Measurements from ENCODE around the gene TMEM131L.
"Not testable (repeated sequence)": the region's sequence is repeated elsewhere in the genome, so short reads cannot be mapped to it uniquely, and the experiment has no call there.

The TMEM131L gene

DNA sequence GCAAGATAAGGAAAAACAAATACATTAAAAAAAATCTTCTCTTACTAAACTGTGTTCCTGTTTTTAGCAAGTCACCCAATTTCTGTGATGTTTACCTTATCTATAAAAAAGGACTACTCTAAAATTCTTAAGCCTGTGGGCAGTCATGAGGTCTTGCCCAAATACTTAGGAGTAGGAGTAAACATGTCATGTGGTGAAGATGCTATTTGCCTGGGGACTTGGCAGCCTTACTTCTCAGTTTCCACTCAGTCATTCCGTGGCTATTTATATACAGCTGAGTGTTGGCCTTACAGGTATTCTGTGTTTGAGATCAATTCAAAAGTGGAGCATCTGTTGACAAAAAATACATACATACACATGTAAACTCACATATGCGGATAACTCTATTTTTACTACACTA is 128.1 kb downstream of the TMEM131L start:
- H3K27me3 ChIP-seq (ENCODE audit: control insufficient read depth, insufficient read depth, low read length), result no peaks in the 10 kb centered on the region
- no peaks in the 10 kb centered on the region for H3K4me1 ChIP-seq (ENCODE audit: control insufficient read depth, insufficient read depth, low read length)
- peaks cover 11% of the 10 kb centered on the region for H3K36me3 ChIP-seq (ENCODE audit: insufficient read depth, low read length)
- no peak overlapping the region for H3K4me3 ChIP-seq (ENCODE audit: low read length)
- H3K4me2 ChIP-seq (ENCODE audit: low read length), result no peak overlapping the region
- H3K9ac ChIP-seq (ENCODE audit: low read depth, low read length), result no peak overlapping the region
- H3K9me3 ChIP-seq (replicated peaks; ENCODE audit: low read length), result no peaks in the 10 kb centered on the region

- Histone ChIP-seq H3K4me2 (ENCODE audit: low read length) (no peak overlapping the region), H3K9ac (ENCODE audit: low read depth, low read length) (no peak overlapping the region), H3K4me3 (ENCODE audit: low read length) (no peak overlapping the region), H3K36me3 (ENCODE audit: insufficient read depth, low read length) (peaks cover 14% of the 10 kb centered on the region), H3K9me3 (replicated peaks; ENCODE audit: low read length) (no peaks in the 10 kb centered on the region), H3K4me1 (ENCODE audit: control insufficient read depth, insufficient read depth, low read length) (no peaks in the 10 kb centered on the region), H3K27me3 (ENCODE audit: control insufficient read depth, insufficient read depth, low read length) (no peaks in the 10 kb centered on the region)
Measured at GRCh38 chr4:153595894-153596601, 129.9 kb downstream of the TMEM131L start.

DNA sequence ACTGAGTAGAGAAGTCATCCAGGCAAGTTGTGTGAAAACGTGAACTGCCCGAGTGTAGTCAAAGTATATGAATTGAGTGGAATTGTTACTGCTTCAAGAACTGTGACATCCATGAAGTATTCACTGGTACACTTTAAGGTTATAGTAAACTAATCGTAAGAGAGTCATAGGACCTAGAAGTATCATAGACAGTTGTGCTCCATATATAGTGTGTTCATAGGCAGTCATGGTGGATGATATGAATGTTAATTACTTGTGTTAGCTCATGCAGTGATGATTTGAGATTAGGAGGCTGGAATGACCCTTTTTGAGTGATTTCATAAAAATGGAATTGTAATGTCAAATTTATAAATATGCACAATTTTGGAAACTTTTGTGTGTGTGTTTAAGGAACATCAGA is 136.6 kb downstream of the TMEM131L start:
- Histone ChIP-seq H3K9ac (ENCODE audit: low read depth, low read length) (no peak overlapping the region), H3K9me3 (replicated peaks; ENCODE audit: low read length) (no peaks in the 10 kb centered on the region), H3K36me3 (ENCODE audit: insufficient read depth, low read length) (peaks cover 21% of the 10 kb centered on the region)

GRCh38 chr4:153603258-153603657 is 137.1 kb downstream of the TMEM131L start:
- H3K4me1 ChIP-seq (ENCODE audit: control insufficient read depth, insufficient read depth, low read length), result no peaks in the 10 kb centered on the region
- H3K4me3 ChIP-seq (ENCODE audit: low read length), result no peak overlapping the region
- no peaks in the 10 kb centered on the region for H3K9me3 ChIP-seq (replicated peaks; ENCODE audit: low read length)
- peaks cover 21% of the 10 kb centered on the region for H3K36me3 ChIP-seq (ENCODE audit: insufficient read depth, low read length)
- no peaks in the 10 kb centered on the region for H3K27me3 ChIP-seq (ENCODE audit: control insufficient read depth, insufficient read depth, low read length)
- no peak overlapping the region for H3K9ac ChIP-seq (ENCODE audit: low read depth, low read length)
- H3K4me2 ChIP-seq (ENCODE audit: low read length), result no peak overlapping the region

More for the DNA sequence above, 136.6 kb downstream of the TMEM131L start:
- Histone ChIP-seq H3K27me3 (ENCODE audit: control insufficient read depth, insufficient read depth, low read length) (no peaks in the 10 kb centered on the region), H3K4me1 (ENCODE audit: control insufficient read depth, insufficient read depth, low read length) (no peaks in the 10 kb centered on the region), H3K4me2 (ENCODE audit: low read length) (no peak overlapping the region), H3K4me3 (ENCODE audit: low read length) (no peak overlapping the region)

DNA sequence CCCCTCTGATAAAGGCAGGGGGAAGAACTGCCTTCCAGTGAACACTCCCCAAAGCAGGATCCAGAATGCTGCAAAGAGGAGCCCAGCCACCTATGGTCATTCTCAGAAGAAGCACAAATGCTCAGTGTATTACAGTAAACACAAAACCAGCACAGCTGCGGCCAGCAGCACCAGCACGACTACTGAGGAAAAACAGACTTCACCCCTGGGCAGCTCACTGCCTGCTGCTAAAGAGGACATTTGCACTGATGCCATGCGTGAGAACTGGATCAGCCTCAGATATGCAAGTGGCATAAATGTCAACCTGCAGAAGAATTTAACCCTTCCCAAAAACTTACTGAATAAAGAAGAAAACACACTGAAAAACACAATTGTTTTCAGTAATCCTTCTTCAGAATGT is 137.7 kb downstream of the TMEM131L start:
- H3K4me2 ChIP-seq (ENCODE audit: low read length), result no peak overlapping the region
- H3K9ac ChIP-seq (ENCODE audit: low read depth, low read length), result no peak overlapping the region
- no peaks in the 10 kb centered on the region for H3K4me1 ChIP-seq (ENCODE audit: control insufficient read depth, insufficient read depth, low read length)
- H3K4me3 ChIP-seq (ENCODE audit: low read length), result no peak overlapping the region
- H3K27me3 ChIP-seq (ENCODE audit: control insufficient read depth, insufficient read depth, low read length), result no peaks in the 10 kb centered on the region
- no peaks in the 10 kb centered on the region for H3K9me3 ChIP-seq (replicated peaks; ENCODE audit: low read length)
- peaks cover 20% of the 10 kb centered on the region for H3K36me3 ChIP-seq (ENCODE audit: insufficient read depth, low read length)

- H3K4me2 ChIP-seq (ENCODE audit: low read length); H3K9me3 ChIP-seq (replicated peaks; ENCODE audit: low read length); H3K4me1 ChIP-seq (ENCODE audit: control insufficient read depth, insufficient read depth, low read length); H3K9ac ChIP-seq (ENCODE audit: low read depth, low read length); H3K36me3 ChIP-seq (ENCODE audit: insufficient read depth, low read length); H3K27me3 ChIP-seq (ENCODE audit: control insufficient read depth, insufficient read depth, low read length); H3K4me3 ChIP-seq (ENCODE audit: low read length): not testable (repeated sequence)
Measured at GRCh38 chr4:153609070-153609469, 142.9 kb downstream of the TMEM131L start.

- no peaks in the 10 kb centered on the region for H3K9me3 ChIP-seq (replicated peaks; ENCODE audit: low read length)
- peaks cover 3% of the 10 kb centered on the region for H3K4me1 ChIP-seq (ENCODE audit: control insufficient read depth, insufficient read depth, low read length)
- H3K4me2 ChIP-seq (ENCODE audit: low read length), result no peak overlapping the region
- no peak overlapping the region for H3K9ac ChIP-seq (ENCODE audit: low read depth, low read length)
- H3K27me3 ChIP-seq (ENCODE audit: control insufficient read depth, insufficient read depth, low read length), result no peaks in the 10 kb centered on the region
- no peaks in the 10 kb centered on the region for H3K36me3 ChIP-seq (ENCODE audit: insufficient read depth, low read length)
- no peak overlapping the region for H3K4me3 ChIP-seq (ENCODE audit: low read length)
Measured at GRCh38 chr4:153610623-153611376, 144.6 kb downstream of the TMEM131L start.

DNA sequence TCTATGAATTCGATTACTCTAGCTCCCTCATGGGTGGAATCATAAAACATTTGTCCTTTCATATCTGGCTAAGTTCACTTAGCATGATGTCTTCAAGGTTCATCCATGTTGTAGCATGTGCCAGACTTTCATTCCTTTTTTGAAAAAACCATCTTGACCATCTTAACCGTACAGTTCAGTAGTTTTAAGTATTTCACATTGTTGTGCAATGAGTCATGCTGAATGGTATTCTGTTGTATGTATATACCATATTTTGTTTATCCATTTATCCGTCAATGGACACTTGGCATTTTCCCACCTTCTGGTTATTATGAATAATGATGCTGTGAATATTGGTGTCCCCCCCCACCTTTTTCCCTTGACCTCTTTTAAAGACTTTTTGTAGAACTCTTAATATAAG is 145.5 kb downstream of the TMEM131L start:
- Histone ChIP-seq H3K27me3 (ENCODE audit: control insufficient read depth, insufficient read depth, low read length) (no peaks in the 10 kb centered on the region), H3K36me3 (ENCODE audit: insufficient read depth, low read length) (no peaks in the 10 kb centered on the region)

GRCh38 chr4:153612878-153613277 is 146.7 kb downstream of the TMEM131L start:
- no peaks in the 10 kb centered on the region for H3K27me3 ChIP-seq (ENCODE audit: control insufficient read depth, insufficient read depth, low read length)
- H3K9ac ChIP-seq (ENCODE audit: low read depth, low read length), result no peak overlapping the region
- no peak overlapping the region for H3K4me3 ChIP-seq (ENCODE audit: low read length)
- peaks cover 3% of the 10 kb centered on the region for H3K4me1 ChIP-seq (ENCODE audit: control insufficient read depth, insufficient read depth, low read length)
- no peaks in the 10 kb centered on the region for H3K9me3 ChIP-seq (replicated peaks; ENCODE audit: low read length)
- no peak overlapping the region for H3K4me2 ChIP-seq (ENCODE audit: low read length)
- no peaks in the 10 kb centered on the region for H3K36me3 ChIP-seq (ENCODE audit: insufficient read depth, low read length)

More for the DNA sequence above, 145.5 kb downstream of the TMEM131L start:
- Histone ChIP-seq H3K4me1 (ENCODE audit: control insufficient read depth, insufficient read depth, low read length) (peaks cover 3% of the 10 kb centered on the region), H3K4me3 (ENCODE audit: low read length) (no peak overlapping the region), H3K9ac (ENCODE audit: low read depth, low read length) (no peak overlapping the region), H3K9me3 (replicated peaks; ENCODE audit: low read length) (no peaks in the 10 kb centered on the region), H3K4me2 (ENCODE audit: low read length) (no peak overlapping the region)

GRCh38 chr4:153616006-153616555 is 149.9 kb downstream of the TMEM131L start:
- Histone ChIP-seq H3K9me3 (replicated peaks; ENCODE audit: low read length) (no peaks in the 10 kb centered on the region), H3K4me3 (ENCODE audit: low read length) (no peak overlapping the region), H3K36me3 (ENCODE audit: insufficient read depth, low read length) (peaks cover 2% of the 10 kb centered on the region), H3K4me1 (ENCODE audit: control insufficient read depth, insufficient read depth, low read length) (peaks cover 3% of the 10 kb centered on the region), H3K27me3 (ENCODE audit: control insufficient read depth, insufficient read depth, low read length) (no peaks in the 10 kb centered on the region), H3K4me2 (ENCODE audit: low read length) (no peak overlapping the region), H3K9ac (ENCODE audit: low read depth, low read length) (no peak overlapping the region)

GRCh38 chr4:153618833-153619232 is 152.7 kb downstream of the TMEM131L start:
- Histone ChIP-seq H3K27me3 (ENCODE audit: control insufficient read depth, insufficient read depth, low read length) (no peaks in the 10 kb centered on the region), H3K4me1 (ENCODE audit: control insufficient read depth, insufficient read depth, low read length) (peaks cover 8% of the 10 kb centered on the region), H3K9ac (ENCODE audit: low read depth, low read length) (no peak overlapping the region), H3K9me3 (replicated peaks; ENCODE audit: low read length) (no peaks in the 10 kb centered on the region), H3K4me2 (ENCODE audit: low read length) (no peak overlapping the region), H3K36me3 (ENCODE audit: insufficient read depth, low read length) (peaks cover 11% of the 10 kb centered on the region), H3K4me3 (ENCODE audit: low read length) (no peak overlapping the region)

Data from skeletal muscle satellite cell (primary cell).